Duodenal mucosa (tissue), 2 donors: ENCODE measurements around the gene ANKRD60.
A peak's percentile ranks its signal among the peaks of the same experiment; 100 is the strongest.

Experiments
- H3K27ac ChIP-seq: one replicate; pipeline ENCODE4 v1.7.0; 2013; ENCODE audit warnings: low read depth, low read length
- H3K27me3 ChIP-seq, 2 donors: one replicate each; pipeline ENCODE4 v1.7.0; 2013; ENCODE audit warnings: low read length in 2 of 2, control low read depth in 1 of 2; ENCODE audit not compliant: insufficient read depth in 2 of 2, control insufficient read depth in 1 of 2
- H3K36me3 ChIP-seq, 2 donors: one replicate each; pipeline ENCODE4 v1.7.0; 2013; ENCODE audit warnings: low read length in 2 of 2, control low read depth in 1 of 2; ENCODE audit not compliant: insufficient read depth in 2 of 2, control insufficient read depth in 1 of 2
- H3K4me1 ChIP-seq, 2 donors: one replicate each; pipeline ENCODE4 v1.7.0; 2013; ENCODE audit warnings: low read length in 2 of 2, control low read depth in 1 of 2; ENCODE audit not compliant: insufficient read depth in 2 of 2, control insufficient read depth in 1 of 2
- H3K4me3 ChIP-seq, 2 donors: one replicate each; pipeline ENCODE4 v1.7.0; 2013; ENCODE audit warnings: low read length in 2 of 2, low read depth in 1 of 2
- H3K9ac ChIP-seq, 2 donors: one replicate each; pipeline ENCODE4 v1.7.0; 2013; ENCODE audit warnings: low read length in 2 of 2, low read depth in 1 of 2
- H3K9me3 ChIP-seq, 2 donors: one replicate each; pipeline ENCODE4 v1.7.0; 2013; ENCODE audit warnings: low read length in 2 of 2, control low read depth in 1 of 2; ENCODE audit not compliant: control insufficient read depth in 1 of 2

Gene ANKRD60

DNA sequence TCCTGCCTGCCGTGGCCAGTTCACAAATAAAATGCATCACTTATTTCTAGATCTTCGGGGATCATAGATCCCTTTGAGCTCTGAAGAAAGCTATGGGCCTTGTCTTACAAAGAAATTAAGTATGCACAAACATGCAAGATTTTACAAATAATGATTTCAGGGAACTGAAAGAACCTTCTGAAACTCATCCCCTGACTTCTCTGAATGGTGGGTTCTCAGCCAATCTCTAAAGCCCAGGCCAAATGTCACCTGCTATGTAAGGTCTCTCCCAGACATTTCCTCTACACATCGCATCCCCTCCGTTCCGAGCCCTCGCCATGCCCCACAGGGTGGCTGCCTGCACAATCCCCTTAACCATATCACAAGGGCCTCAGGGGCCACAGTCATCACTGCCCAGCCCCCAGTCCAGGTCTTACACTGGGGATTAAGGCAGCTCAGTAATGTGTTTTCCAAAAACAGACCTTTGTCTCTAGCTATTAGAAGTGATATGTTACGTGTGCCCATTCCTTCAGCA, 16.1 kb upstream of the ANKRD60 start:
- Histone ChIP-seq H3K27me3 (no peaks in the 10 kb centered on the region), H3K4me1 (no peaks in the 10 kb centered on the region), H3K4me3 (no peak overlapping the region), H3K9me3 (no peaks in the 10 kb centered on the region), H3K36me3 (peaks cover 15 to 52% of the 10 kb centered on the region in 2 donors), H3K27ac (no peak overlapping the region), H3K9ac (no peak overlapping the region)

DNA sequence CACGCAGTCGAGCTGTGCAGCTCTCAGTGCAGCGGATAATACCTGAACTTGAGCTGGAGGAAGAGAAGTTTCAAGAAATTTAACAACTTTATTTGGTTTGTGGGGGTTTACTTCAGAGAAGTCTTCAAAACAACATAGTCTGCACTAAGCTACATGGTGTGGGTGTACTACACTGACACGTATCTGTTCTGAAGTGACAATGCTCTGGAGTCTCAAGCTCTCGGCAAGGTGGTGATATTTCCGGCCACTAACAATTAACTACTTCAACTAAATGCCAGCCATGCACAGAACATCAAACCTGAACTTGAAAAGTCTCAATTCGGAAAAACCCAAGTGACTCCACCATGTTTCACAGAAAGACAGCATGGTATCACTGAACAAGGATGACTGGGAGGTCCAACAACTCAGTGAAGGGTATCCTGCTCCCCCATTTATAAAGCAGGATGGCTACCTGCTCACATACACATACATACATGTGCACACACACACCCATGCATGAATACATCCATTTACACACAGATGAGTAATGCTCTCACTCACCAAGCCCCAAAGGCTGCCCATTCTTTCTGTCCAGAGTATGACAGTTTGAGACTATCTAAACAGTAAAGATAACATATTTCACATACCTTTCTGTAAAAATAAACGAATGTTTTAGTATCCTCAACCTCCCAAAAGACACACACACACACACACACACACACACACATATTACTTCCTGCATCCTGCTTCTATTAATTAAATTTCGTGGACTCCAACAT, 15.4 kb upstream of the ANKRD60 start:
- no peak overlapping the region for H3K27ac ChIP-seq
- no peak overlapping the region for H3K4me3 ChIP-seq
- no peak overlapping the region for H3K9ac ChIP-seq
- H3K36me3 ChIP-seq, result peaks cover 15 to 56% of the 10 kb centered on the region in 2 donors
- H3K4me1 ChIP-seq, result no peaks in the 10 kb centered on the region
- H3K9me3 ChIP-seq, result no peaks in the 10 kb centered on the region
- H3K27me3 ChIP-seq, result no peaks in the 10 kb centered on the region

DNA sequence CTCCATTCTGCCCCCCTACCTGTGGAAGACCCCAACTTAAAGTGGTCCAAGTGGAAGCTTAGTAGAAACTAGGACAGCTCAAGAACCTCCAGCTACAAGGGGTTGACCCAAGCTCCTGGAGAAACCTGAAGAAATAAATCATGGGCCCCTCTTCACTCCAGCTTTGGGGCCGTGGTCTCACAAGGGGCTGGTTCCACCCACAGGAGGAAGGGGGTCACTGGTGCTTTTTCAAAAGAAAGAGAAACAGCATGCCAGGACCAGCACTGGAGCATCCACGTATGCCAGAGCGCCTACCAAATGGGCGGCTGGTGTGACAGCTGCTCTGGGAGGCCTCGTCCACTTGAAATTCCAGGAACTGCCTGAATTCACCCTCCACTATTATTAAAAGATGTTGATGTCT, 14.4 kb upstream of the ANKRD60 start:
- Histone ChIP-seq H3K27ac (no peak overlapping the region), H3K27me3 (no peaks in the 10 kb centered on the region), H3K4me3 (no peak overlapping the region), H3K9ac (no peak overlapping the region), H3K9me3 (no peaks in the 10 kb centered on the region), H3K4me1 (no peaks in the 10 kb centered on the region), H3K36me3 (peaks cover 15 to 52% of the 10 kb centered on the region in 2 donors)

DNA sequence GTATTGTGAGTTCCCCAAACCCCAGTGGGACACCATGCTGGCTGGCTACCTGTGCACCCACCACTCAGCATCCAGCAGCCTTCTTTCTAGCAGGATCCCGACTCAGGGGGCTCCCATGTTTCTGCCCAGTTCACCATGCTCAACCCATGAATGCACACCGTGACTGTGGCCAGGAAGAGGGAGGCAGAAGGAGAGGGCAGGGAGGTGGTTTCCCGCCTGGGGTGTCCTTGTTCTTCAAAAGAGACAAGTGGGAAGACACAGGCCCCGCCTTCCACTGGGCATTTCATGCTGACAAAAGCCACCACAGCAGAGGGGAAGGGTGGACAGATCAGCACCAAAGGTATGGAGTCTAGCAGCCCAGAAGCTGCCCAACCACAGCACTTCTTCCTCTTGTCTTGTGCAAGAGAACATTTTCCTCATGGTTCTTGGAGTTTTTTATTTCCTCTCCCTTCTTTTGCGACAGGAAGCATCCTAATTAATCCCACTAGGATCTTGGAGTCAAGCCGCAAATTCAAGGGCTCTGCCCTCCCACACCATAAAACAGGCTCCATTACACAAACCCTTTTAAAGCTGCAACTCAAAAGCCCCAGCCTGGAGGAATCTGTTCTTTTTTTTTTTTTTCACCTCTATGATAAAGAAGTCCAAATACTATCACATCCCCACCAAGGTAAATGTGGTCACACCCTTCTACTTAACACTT, 13.5 kb upstream of the ANKRD60 start:
- Histone ChIP-seq H3K4me3 (no peak overlapping the region), H3K36me3 (peaks cover 15 to 45% of the 10 kb centered on the region in 2 donors), H3K27ac (no peak overlapping the region), H3K9ac (no peak overlapping the region), H3K9me3 (no peaks in the 10 kb centered on the region), H3K27me3 (no peaks in the 10 kb centered on the region), H3K4me1 (no peaks in the 10 kb centered on the region)

DNA sequence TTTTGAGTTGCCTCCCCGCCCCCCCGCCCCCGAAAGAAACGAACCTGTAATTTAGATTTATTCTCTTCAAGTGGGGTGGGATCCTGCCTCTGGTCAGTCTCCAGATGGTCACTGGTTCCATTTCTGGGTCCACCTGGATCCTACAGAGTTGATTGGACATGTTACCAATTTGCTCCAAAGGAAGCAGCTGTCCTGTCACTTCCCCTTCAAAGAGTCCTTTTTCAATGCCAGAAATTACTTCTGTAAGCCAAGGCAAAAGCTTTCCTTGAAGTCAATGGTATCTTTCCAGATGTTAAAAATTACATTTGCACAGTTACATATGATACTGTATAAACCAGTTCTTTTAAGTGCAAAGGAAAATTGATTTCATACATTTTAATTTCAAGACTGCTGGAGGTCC, 12.0 kb upstream of the ANKRD60 start:
- no peak overlapping the region for H3K9ac ChIP-seq
- no peak overlapping the region for H3K27ac ChIP-seq
- no peaks in the 10 kb centered on the region for H3K27me3 ChIP-seq
- H3K36me3 ChIP-seq, result peaks cover 7 to 31% of the 10 kb centered on the region in 2 donors
- no peak overlapping the region for H3K4me3 ChIP-seq
- no peaks in the 10 kb centered on the region for H3K9me3 ChIP-seq
- no peaks in the 10 kb centered on the region for H3K4me1 ChIP-seq

DNA sequence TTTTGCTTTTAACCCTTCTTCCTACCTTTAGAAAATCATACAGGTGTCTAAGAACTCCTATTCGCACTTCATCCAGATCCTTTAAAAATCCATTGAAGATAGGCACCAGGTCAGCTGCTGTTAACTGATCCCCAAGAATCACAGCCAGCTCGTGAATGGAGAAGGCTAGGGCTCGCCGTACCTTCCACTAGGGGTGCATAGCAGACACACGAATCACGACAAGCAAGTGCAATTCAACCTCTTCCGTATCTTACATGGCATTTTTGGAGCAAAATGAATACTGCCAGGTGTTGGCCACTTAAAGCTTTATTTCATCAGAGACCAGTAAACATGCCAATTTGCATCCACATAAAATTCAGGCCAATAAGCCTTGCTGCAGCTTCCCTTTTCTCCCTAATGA, 10.8 kb upstream of the ANKRD60 start:
- H3K9ac ChIP-seq, result no peak overlapping the region
- H3K9me3 ChIP-seq, result no peaks in the 10 kb centered on the region
- H3K27me3 ChIP-seq, result no peaks in the 10 kb centered on the region
- H3K4me3 ChIP-seq, result no peak overlapping the region
- H3K4me1 ChIP-seq, result no peaks in the 10 kb centered on the region
- H3K27ac ChIP-seq, result no peak overlapping the region
- peaks cover 5 to 30% of the 10 kb centered on the region in 2 donors for H3K36me3 ChIP-seq

DNA sequence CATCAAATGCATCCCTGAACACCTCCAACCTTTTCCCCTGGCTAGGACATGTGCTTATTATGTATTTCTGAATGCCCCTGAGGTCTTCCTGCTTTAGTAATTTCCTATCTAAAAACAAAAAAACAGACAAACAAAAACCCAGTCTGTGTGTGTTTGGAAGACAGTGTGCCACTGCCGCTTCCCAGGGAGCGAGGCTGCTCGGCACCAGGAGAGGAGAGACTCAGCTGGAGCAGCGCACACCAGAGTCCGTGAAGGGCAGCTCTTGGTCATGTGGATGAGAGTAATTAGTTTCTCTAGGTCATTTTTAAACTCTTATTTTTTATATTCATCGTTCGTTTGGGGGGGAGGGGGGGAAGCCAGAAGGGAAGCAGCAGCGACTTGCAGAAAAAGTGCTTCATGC, 10.0 kb upstream of the ANKRD60 start:
- no peaks in the 10 kb centered on the region for H3K9me3 ChIP-seq
- no peak overlapping the region for H3K9ac ChIP-seq
- H3K27ac ChIP-seq, result no peak overlapping the region
- H3K27me3 ChIP-seq, result no peaks in the 10 kb centered on the region
- H3K4me1 ChIP-seq, result no peaks in the 10 kb centered on the region
- H3K36me3 ChIP-seq, result peaks cover 5 to 25% of the 10 kb centered on the region in 2 donors
- H3K4me3 ChIP-seq, result no peak overlapping the region

DNA sequence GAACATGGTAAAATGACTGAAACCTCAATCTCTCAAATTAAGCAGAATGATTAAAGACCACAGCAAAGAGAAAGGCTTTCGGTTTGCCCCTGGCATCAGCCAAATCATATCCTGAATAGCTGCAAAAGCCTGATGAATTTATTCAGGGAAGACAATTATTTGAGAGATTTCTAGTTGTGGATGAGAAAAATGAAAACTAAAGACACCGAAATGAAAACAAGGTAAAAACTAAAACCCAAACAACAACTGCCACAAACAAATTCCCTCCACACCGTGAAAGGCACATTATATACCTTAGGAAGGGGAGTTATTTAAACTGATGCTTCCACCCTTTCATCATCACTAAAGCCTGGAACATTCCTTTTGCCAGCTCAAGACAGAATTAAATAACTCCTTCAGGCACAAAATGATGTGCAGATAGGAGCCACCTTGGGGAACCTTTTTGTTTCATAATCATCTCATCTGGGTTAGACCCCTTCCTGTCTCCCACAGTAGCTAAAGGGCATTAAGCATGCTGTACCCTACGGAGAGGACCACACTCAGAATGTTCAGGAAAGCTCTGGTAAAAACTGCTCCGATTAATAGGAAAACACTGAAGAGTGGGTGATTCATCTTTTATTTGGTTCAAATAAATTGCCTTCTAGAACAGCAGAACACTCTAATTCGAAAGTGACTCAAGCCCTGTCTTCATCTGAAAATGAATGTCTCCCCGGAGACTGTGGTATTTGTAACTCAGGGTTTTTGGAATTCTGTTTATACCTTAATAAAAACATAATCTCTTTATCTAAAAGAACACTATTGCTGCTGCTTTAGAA, 9.1 kb upstream of the ANKRD60 start:
- no peaks in the 10 kb centered on the region for H3K4me1 ChIP-seq
- H3K36me3 ChIP-seq, result peaks cover 0 to 19% of the 10 kb centered on the region in 2 donors
- H3K9me3 ChIP-seq, result no peaks in the 10 kb centered on the region
- no peaks in the 10 kb centered on the region for H3K27me3 ChIP-seq
- H3K9ac ChIP-seq, result no peak overlapping the region
- H3K27ac ChIP-seq, result no peak overlapping the region
- peak overlapping the region; percentile 62 to 73 for H3K4me3 ChIP-seq

DNA sequence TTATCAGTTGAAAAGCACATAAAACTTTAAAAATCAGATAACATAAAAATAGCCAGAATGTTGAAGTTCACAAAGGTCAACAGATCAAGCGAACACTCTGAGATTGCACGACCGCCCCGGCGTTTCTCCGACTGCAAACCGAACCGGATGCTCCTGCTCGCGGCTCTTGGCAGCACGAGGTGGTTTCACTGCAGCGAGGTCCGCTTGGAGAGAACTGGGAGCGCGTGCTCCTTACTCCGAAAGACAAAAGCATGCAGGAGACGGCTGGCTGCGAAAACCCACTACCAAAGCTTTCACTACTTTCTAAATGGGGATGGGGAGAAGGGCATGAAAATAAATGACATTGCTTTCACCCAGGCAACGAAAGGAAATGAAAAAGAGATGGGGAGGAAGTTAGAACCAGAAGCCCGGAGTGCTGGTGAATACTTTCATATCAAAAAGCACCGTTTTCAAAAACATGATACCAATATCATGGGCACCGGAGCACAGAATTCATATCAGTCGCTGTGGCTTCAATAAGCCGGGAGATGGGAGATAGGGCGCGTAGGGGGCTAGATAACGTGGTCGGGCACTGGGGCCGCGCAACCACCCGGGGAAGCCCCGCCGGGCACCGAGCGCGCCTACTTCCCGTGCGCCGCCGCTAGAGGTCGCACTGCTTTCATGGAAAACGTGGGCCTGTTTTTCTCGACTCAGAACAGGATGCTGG, 8.3 kb upstream of the ANKRD60 start:
- no peaks in the 10 kb centered on the region for H3K9me3 ChIP-seq
- H3K36me3 ChIP-seq, result peaks cover 0 to 17% of the 10 kb centered on the region in 2 donors
- peak overlapping the region; percentile 62 to 73 for H3K4me3 ChIP-seq
- H3K27ac ChIP-seq, result no peak overlapping the region
- peak overlapping the region in 1 of 2 donors; percentile 3 for H3K9ac ChIP-seq
- H3K27me3 ChIP-seq, result no peaks in the 10 kb centered on the region
- H3K4me1 ChIP-seq, result no peaks in the 10 kb centered on the region
